SK-N-MC (cell line): ENCODE results near the gene HAL.
A peak's percentile ranks its signal among the peaks of the same experiment; 100 is the strongest.

Source experiments
- DNase-seq: peaks from one replicate; pipeline ENCODE4 v3.0.0-alpha.2; 2011; ENCODE audit warnings: low read depth, low spot score
- H3K27ac ChIP-seq: fragments of 200-600 bp; sonication (generic); 2 replicates; pipeline ENCODE4 v1.5.1; 2016; ENCODE audit warnings: mixed run types
- H3K36me3 ChIP-seq: fragments of 200-600 bp; sonication (generic); 2 replicates; pipeline ENCODE4 v1.6.1; 2017; ENCODE audit warnings: antibody characterized with exemption, low read length, mixed read lengths; ENCODE audit not compliant: insufficient read depth
- H3K4me3 ChIP-seq: fragments of 200-600 bp; sonication (generic); 2 replicates; pipeline ENCODE4 v1.5.1; 2016
- H3K9ac ChIP-seq: fragments of 200-600 bp; sonication (generic); 2 replicates; pipeline ENCODE4 v1.8.0; 2017; ENCODE audit warnings: mixed run types, mixed read lengths; ENCODE audit not compliant: insufficient read length
- H3K9me3 ChIP-seq: fragments of 200-600 bp; sonication (generic); 2 replicates; pipeline ENCODE4 v1.6.1; 2017; ENCODE audit warnings: low read depth, mild to moderate bottlenecking, antibody characterized with exemption, low read length, moderate library complexity, mixed read lengths
- EZH2 ChIP-seq: fragments of 200-600 bp; sonication (generic); IDR thresholded peaks from one replicate; pipeline ENCODE4 v1.6.1; 2017; ENCODE audit warnings: antibody characterized with exemption
- FOXP2 ChIP-seq: optimal IDR thresholded peaks from 2 replicates; pipeline ENCODE3; 2011; ENCODE audit warnings: mild to moderate bottlenecking, moderate library complexity; ENCODE audit not compliant: insufficient read depth; ENCODE audit errors: extremely low read length, control extremely low read depth
- POLR2AphosphoS5 ChIP-seq: IDR thresholded peaks from 2 replicates; pipeline ENCODE4 v1.6.1; 2012; ENCODE audit warnings: mild to moderate bottlenecking, low read depth, low read length, borderline replicate concordance

HAL gene

GRCh38 chr12:95943330-95943842, 52.8 kb downstream of the HAL start, which contains the start of gene AMDHD1:
Gene AMDHD1, plus strand, starts transcription at chr12:95943331. Its CDS starts 68 bp downstream, at chr12:95943399.
- no peak for TF ChIP-seq FOXP2
- TF ChIP-seq EZH2 = no peak
- no peaks in the 10 kb centered on the region for H3K9me3 ChIP-seq
- H3K9ac ChIP-seq = peak within 1 kb of the TSS; percentile 92
- H3K4me3 ChIP-seq = peak within 1 kb of the TSS; percentile 92
- DNase-seq = no peak
- H3K36me3 ChIP-seq = no peaks in the 10 kb centered on the region
- no peak within 1 kb of the TSS for H3K27ac ChIP-seq

DNA sequence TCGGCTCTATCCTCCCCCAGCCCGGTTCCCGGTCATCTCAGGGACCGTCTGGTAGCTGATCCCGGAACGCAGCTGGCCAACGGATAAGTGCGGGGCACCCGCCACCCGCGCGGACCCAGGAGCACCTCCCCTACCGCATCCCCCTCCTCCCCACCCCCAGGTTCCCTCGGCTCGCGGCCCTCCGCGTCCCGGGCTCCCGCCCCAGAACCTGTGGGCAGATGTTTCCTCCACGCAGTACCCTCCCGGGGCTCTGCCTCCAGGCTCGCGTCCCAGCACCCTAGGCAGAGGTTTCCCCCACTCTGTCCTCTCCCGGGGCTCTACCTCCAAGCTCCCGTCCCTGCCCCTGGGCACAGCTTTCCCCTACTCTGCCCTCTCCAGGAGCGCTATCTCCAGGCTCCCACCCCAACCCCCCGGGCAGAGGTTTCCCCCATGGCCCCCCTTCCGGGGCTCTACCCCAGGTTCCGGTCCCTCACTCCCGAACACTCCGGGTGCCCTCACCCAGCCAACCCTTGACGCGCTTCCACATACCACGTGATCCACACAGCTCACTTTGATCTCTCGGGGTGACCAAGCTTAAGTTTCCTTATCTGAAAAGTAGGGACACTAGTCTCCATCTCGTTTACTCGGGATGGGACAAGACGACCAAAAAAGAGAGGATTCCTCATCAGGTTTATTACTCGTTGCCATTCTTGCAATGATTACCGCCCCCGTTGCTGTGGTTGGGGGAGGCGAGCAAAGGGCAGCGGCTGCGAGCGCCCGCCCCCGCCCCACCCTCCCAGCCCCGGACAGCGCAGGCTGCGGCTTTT, 53.4 kb downstream of the HAL start, which contains the start of gene CCDC38:
TSS of gene CCDC38 (minus strand) at position 91 of the 806 bp plus-strand sequence. CDS start 6,105 bp downstream, outside the sequence.
- no peaks in the 10 kb centered on the region for H3K36me3 ChIP-seq
- H3K9me3 ChIP-seq = no peaks in the 10 kb centered on the region
- no peak for DNase-seq
- H3K4me3 ChIP-seq = peak within 1 kb of the TSS; percentile 92
- no peak within 1 kb of the TSS for H3K27ac ChIP-seq
- H3K9ac ChIP-seq = peak within 1 kb of the TSS; percentile 92
- TF ChIP-seq POLR2AphosphoS5 (peak; percentile 84), EZH2 (no peak), FOXP2 (no peak)

GRCh38 chr12:95942101-95942523, 54.0 kb downstream of the HAL start:
- Histone ChIP-seq H3K4me3 (peak overlapping the region; percentile 92), H3K27ac (no peak overlapping the region), H3K36me3 (no peaks in the 10 kb centered on the region), H3K9me3 (no peaks in the 10 kb centered on the region), H3K9ac (peak overlapping the region; percentile 92)
- TF ChIP-seq POLR2AphosphoS5 = no peak
- no peak for TF ChIP-seq FOXP2
- no peak for TF ChIP-seq EZH2
- no peak for DNase-seq

- no peak overlapping the region for H3K4me3 ChIP-seq
- H3K36me3 ChIP-seq = no peaks in the 10 kb centered on the region
- no peak for DNase-seq
- no peak overlapping the region for H3K27ac ChIP-seq
- TF ChIP-seq POLR2AphosphoS5 = no peak
- TF ChIP-seq FOXP2 = no peak
- no peak for TF ChIP-seq EZH2
- no peaks in the 10 kb centered on the region for H3K9me3 ChIP-seq
- H3K9ac ChIP-seq = no peak overlapping the region
Measured at GRCh38 chr12:95940514-95940913, 55.6 kb downstream of the HAL start.
